HepG2 (cell line): Measurements from ENCODE around the gene GPM6B. TPM values are rescaled to one million over a fixed set of nuclear protein-coding genes. Genes with fewer than 3 reads are reported as not detected.

Source experiments
- ATAC-seq: fragments of 200-7000 bp; cut with Tn5 transposase; 3 replicates; pipeline ENCODE4 v1.9.1; 2020; ENCODE audit warnings: mild to moderate bottlenecking, moderate library complexity
- Bru-seq: library from RNA; stranded (reverse); fragments of 400-500 nt; gene quantifications from one replicate; lab custom pipeline; 2021; lab: Mats Ljungman, UMichigan
- BruChase-seq, 2 experiments: library from RNA; stranded (reverse); fragments of 400-500 nt; gene quantifications; one replicate each; lab custom pipeline; 2021; lab: Mats Ljungman, UMichigan
- BruUV-seq: library from RNA; stranded (reverse); fragments of 400-500 nt; replicated peaks from 2 replicates; lab custom pipeline; 2021; lab: Mats Ljungman, UMichigan
- CTCF ChIA-PET: fragments of 300-600 bp; formaldehyde crosslinking; extraction: SDS; loops from one replicate; lab custom pipeline; 2021; ENCODE audit warnings: low total read pairs, inconsistent platforms, low intra/inter-chr PET ratio; lab: Yijun Ruan, JAX
- POLR2A ChIA-PET: fragments of 350-600 bp; sonication (Branson Sonifier 250); formaldehyde crosslinking; loops from one replicate; lab custom pipeline; 2020; ENCODE audit warnings: antibody characterized with exemption, inconsistent platforms; lab: Yijun Ruan, JAX
- DNase-seq: peaks from one replicate; pipeline ENCODE4 v3.0.0-alpha.2; 2015; ENCODE audit warnings: low spot score
- FAIRE-seq: peaks from 3 replicates; lab custom pipeline; 2011; peaks lifted over from hg19 to GRCh38; lab: Jason Lieb, UNC
- H2AFZ ChIP-seq: one replicate; pipeline ENCODE4 v1.6.1; 2011; ENCODE audit warnings: low read length, inconsistent platforms
- H3K27ac ChIP-seq: fragments of 300-600 bp; 3 replicates; pipeline ENCODE4 v1.8.0; 2011; ENCODE audit warnings: mixed run types, mild to moderate bottlenecking, mixed read lengths, low read length, inconsistent platforms; ENCODE audit not compliant: insufficient read depth; ENCODE audit errors: extremely low read length
- H3K27me3 ChIP-seq, 2 experiments: fragments of 200-600 bp in 1 of 2; 2 replicates in 1 of 2; 3 replicates in 1 of 2; pipeline versions ENCODE4 v1.6.0 to v1.8.0; 2011; ENCODE audit warnings: low read length in 2 of 2, mild to moderate bottlenecking in 2 of 2, moderate library complexity in 2 of 2, inconsistent platforms in 1 of 2; ENCODE audit not compliant: insufficient read depth in 2 of 2, control insufficient read depth in 1 of 2
- H3K36me3 ChIP-seq, 2 experiments: fragments of 200-600 bp in 1 of 2; replicated peaks in 1 of 2; 2 replicates in 1 of 2; 3 replicates in 1 of 2; pipeline versions ENCODE4 v1.5.1 to v1.8.0; 2011; ENCODE audit warnings: low read length in 2 of 2, inconsistent platforms in 1 of 2; ENCODE audit not compliant: insufficient read depth in 2 of 2, control insufficient read depth in 1 of 2
- H3K4me1 ChIP-seq: 2 replicates; pipeline ENCODE4 v1.5.1; 2012; ENCODE audit warnings: low read length, inconsistent platforms; ENCODE audit not compliant: insufficient read depth
- H3K4me2 ChIP-seq: 2 replicates; pipeline ENCODE4 v1.6.0; 2011; ENCODE audit warnings: low read depth, low read length, inconsistent platforms
- H3K4me3 ChIP-seq, 3 experiments: fragments of 200-600 bp in 1 of 3; sonication (generic), shearing (Covaris generic) in 1 of 3; replicated peaks in 1 of 3; 2 replicates each; pipeline ENCODE4 v1.5.1; 2011 to 2016; ENCODE audit warnings: low read length in 3 of 3, inconsistent platforms in 2 of 3, low read depth in 2 of 3, mild to moderate bottlenecking in 2 of 3, control low read depth in 1 of 3, mixed read lengths in 1 of 3; ENCODE audit not compliant: insufficient read depth in 1 of 3
- H3K79me2 ChIP-seq: one replicate; pipeline ENCODE4 v1.6.1; 2011; ENCODE audit warnings: low read length, inconsistent platforms; ENCODE audit not compliant: insufficient read depth
- H3K9ac ChIP-seq: 2 replicates; pipeline ENCODE4 v1.6.0; 2011; ENCODE audit warnings: mild to moderate bottlenecking, low read depth, low read length, inconsistent platforms; ENCODE audit not compliant: insufficient read depth
- H3K9me3 ChIP-seq: 2 replicates; pipeline ENCODE4 v1.5.1; 2012; ENCODE audit warnings: mild to moderate bottlenecking, low read length
- H4K20me1 ChIP-seq: 2 replicates; pipeline ENCODE4 v1.6.0; 2011; ENCODE audit warnings: inconsistent platforms, mild to moderate bottlenecking, low read length, moderate library complexity; ENCODE audit not compliant: insufficient read depth
- SP1 ChIP-seq, 2 experiments: fragments of 450-650 bp in 1 of 2; sonication (generic) in 1 of 2; formaldehyde crosslinking in 1 of 2; IDR thresholded peaks; 2 replicates each; pipeline versions ENCODE4 v1.4.0 to v1.6.1; 2016 to 2020; ENCODE audit warnings: missing genetic modification reagents in 1 of 2
- ZFP37 ChIP-seq: sonication (generic); formaldehyde crosslinking; IDR thresholded peaks from 2 replicates; pipeline ENCODE4 v1.4.0; 2020; ENCODE audit warnings: missing genetic modification reagents, borderline replicate concordance
- ZNF180 ChIP-seq: sonication (generic); formaldehyde crosslinking; IDR thresholded peaks from 2 replicates; pipeline ENCODE4 v1.4.0; 2020; ENCODE audit warnings: low read depth, missing genetic modification reagents, borderline replicate concordance
- ZNF773 ChIP-seq: sonication (generic); formaldehyde crosslinking; IDR thresholded peaks from 2 replicates; pipeline ENCODE4 v1.4.0; 2020; ENCODE audit warnings: missing genetic modification reagents, borderline replicate concordance
- ZUFSP ChIP-seq: sonication (generic); formaldehyde crosslinking; IDR thresholded peaks from 2 replicates; pipeline ENCODE4 v1.9.0; 2021; ENCODE audit warnings: missing genetic modification reagents, mild to moderate bottlenecking, borderline replicate concordance
- WGBS: methylation state at CpG from one replicate; pipeline ENCODE4 v1.1.6; 2017; ENCODE audit warnings: low lambda C conversion rate; 5-methylcytosine and 5-hydroxymethylcytosine counted together
- in situ Hi-C: cut with HindIII; loops from 2 replicates; pipeline ENCODE4 v1.10.0; 2017; ENCODE audit warnings: low pct_unique_long_range_greater_than_20kb; ENCODE audit not compliant: extremely low pct_ligation_motif_present
- intact Hi-C: fragments of 100-400 bp; cut with micrococcal nuclease; formaldehyde crosslinking; loops from one replicate; pipeline ENCODE4 v1.10.0; 2022; ENCODE audit not compliant: unreplicated experiment
- long read RNA-seq, 2 experiments: library from RNA in 1 of 2; library from polyadenylated mRNA in 1 of 2; stranded (forward) in 1 of 2; unstranded in 1 of 2; transcript quantifications; one replicate each; pipeline ENCODE4 v2.0.0, GENCODE V29; 2019 to 2022
- polyA minus RNA-seq, 3 experiments: library from RNA; depleted of rRNA, polyadenylated mRNA; stranded (reverse); fragments of >200 nt; gene quantifications; 2 replicates each; pipeline ENCODE4 v1.2.3, GENCODE V29; 2011; ENCODE audit warnings: low replicate concordance in 1 of 3
- polyA plus RNA-seq, 8 experiments: library from polyadenylated mRNA; depleted of rRNA in 3 of 8; stranded (reverse) in 7 of 8; unstranded in 1 of 8; fragments of >200 nt; fragmentation: Illumina TruSeq in 4 of 8; extraction: Trizol in 4 of 8; gene quantifications; 2 replicates each; pipeline versions ENCODE4 v1.2.1 to v1.2.3, GENCODE V29; 2011 to 2016; ENCODE audit warnings: low read depth in 4 of 8, missing spikeins in 1 of 8, mixed read lengths in 1 of 8; ENCODE audit not compliant: insufficient read depth in 1 of 8
- total RNA-seq, 5 experiments: library from RNA; depleted of rRNA; stranded (reverse); fragments of >200 nt; fragmentation: Illumina TruSeq; extraction: Trizol; gene quantifications; 2 replicates each; pipeline ENCODE4 v1.2.3, GENCODE V29; 2016; ENCODE audit warnings: low read depth in 1 of 5

GPM6B gene
- total RNA-seq (2016; rRNA removed; fragmentation: Illumina TruSeq; extraction: Trizol) (not detected in 2 replicates), polyA plus RNA-seq (2011; rRNA removed) (not detected in 2 replicates), polyA minus RNA-seq (2011; rRNA and poly(A)+ RNA removed; ENCODE audit: low replicate concordance) (not detected in 2 replicates), Bru-seq, nascent RNA (percentile 9 among the genes with signal in this experiment), BruChase-seq, experiment 1, labeled RNA remaining after a 6-hour chase (percentile 9 among the genes with signal in this experiment), BruChase-seq, experiment 2, labeled RNA remaining after a 2-hour chase (percentile 17 among the genes with signal in this experiment)
- total RNA-seq (2016; cell fraction: cytosol; rRNA removed; fragmentation: Illumina TruSeq; extraction: Trizol; ENCODE audit: low read depth): not detected in 2 replicates
- not detected in 2 replicates for total RNA-seq (2016; cell fraction: insoluble cytoplasmic fraction; rRNA removed; fragmentation: Illumina TruSeq; extraction: Trizol)
- total RNA-seq (2016; cell fraction: membrane; rRNA removed; fragmentation: Illumina TruSeq; extraction: Trizol): not detected in 2 replicates
- not detected in 2 replicates for total RNA-seq (2016; cell fraction: nucleus; rRNA removed; fragmentation: Illumina TruSeq; extraction: Trizol)
- not detected in 2 replicates for polyA plus RNA-seq (2011; cell fraction: cytosol; rRNA removed)
- polyA plus RNA-seq (2011; cell fraction: nucleus; rRNA removed): 0.10 and 0.13 TPM in 2 replicates
- polyA plus RNA-seq (2012): 0.58 and 0.61 TPM in 2 replicates
- not detected in 2 replicates for polyA plus RNA-seq (2016; cell fraction: cytosol; fragmentation: Illumina TruSeq; extraction: Trizol; ENCODE audit: low read depth)
- not detected in 2 replicates for polyA plus RNA-seq (2016; cell fraction: insoluble cytoplasmic fraction; fragmentation: Illumina TruSeq; extraction: Trizol; ENCODE audit: low read depth)
- polyA plus RNA-seq (2016; cell fraction: membrane; fragmentation: Illumina TruSeq; extraction: Trizol; ENCODE audit: low read depth): not detected in 2 replicates
- not detected in 2 replicates for polyA plus RNA-seq (2016; cell fraction: nucleus; fragmentation: Illumina TruSeq; extraction: Trizol; ENCODE audit: insufficient read depth, low read depth)
- polyA minus RNA-seq (2011; cell fraction: cytosol; rRNA and poly(A)+ RNA removed): not detected in 2 replicates
- polyA minus RNA-seq (2011; cell fraction: nucleus; rRNA and poly(A)+ RNA removed): 0.25 and 0.26 TPM in 2 replicates
- long read RNA-seq, experiment 1: 0 reads
- long read RNA-seq, experiment 2: 0 reads

- no peaks in the 10 kb centered on the region for H3K9me3 ChIP-seq
- peaks cover 0 to 2% of the 10 kb centered on the region in 2 experiments; a peak in 1 of 5 replicates for H3K27me3 ChIP-seq
- H3K79me2 ChIP-seq: no peaks in the 10 kb centered on the region
- no peak within 1 kb of the TSS for H3K27ac ChIP-seq
- 6% methylated on average over 18 of the region's 19 CpGs for WGBS
- in situ Hi-C loops (no loop called here), intact Hi-C loops (no loop called here)
- H3K36me3 ChIP-seq: no peaks in the 10 kb centered on the region
- no peaks in the 10 kb centered on the region for H3K4me1 ChIP-seq
- DNase-seq: no peak
- TF ChIP-seq ZFP37 (CRISPR knock-in tag) (no peak), ZUFSP (CRISPR knock-in tag) (no peak), ZNF180 (CRISPR knock-in tag) (no peak), SP1 (IDR thresholded peaks at IDR 0.05) (no peak), SP1 (CRISPR knock-in tag; IDR thresholded peaks at IDR 0.05) (no peak), ZNF773 (no peak)
- no peak within 1 kb of the TSS for H2AFZ ChIP-seq
- no peak within 1 kb of the TSS for H3K4me3 ChIP-seq
- no peak within 1 kb of the TSS for H3K4me2 ChIP-seq
- no peak for FAIRE-seq
- POLR2A ChIA-PET: no interaction called here
- CTCF ChIA-PET: no interaction called here
- no TSS peak for BruUV-seq
- no peak within 1 kb of the TSS for H3K9ac ChIP-seq
- no peaks in the 10 kb centered on the region for H4K20me1 ChIP-seq
- no peak for ATAC-seq
Measured at GRCh38 chrX:13816643-13817627, at the start of gene GPM6B. Gene GPM6B (minus strand): TSS chrX:13817093. CDS start chrX:13816904, 189 bp downstream.
